Keratinocyte (primary cell): Measurements from ENCODE around the gene ERC2. TPM values are rescaled to one million over a fixed set of nuclear protein-coding genes. Genes with fewer than 3 reads are reported as not detected.

Source experiments
- DNase-seq: peaks from one replicate; pipeline ENCODE4 v3.0.0-alpha.2; 2011; ENCODE audit warnings: low read depth, missing footprints, low spot score
- FAIRE-seq: peaks from 2 replicates; lab custom pipeline; 2011; peaks lifted over from hg19 to GRCh38; lab: Jason Lieb, UNC
- H2AFZ ChIP-seq: 2 replicates; pipeline ENCODE4 v1.6.0; 2012; ENCODE audit warnings: low read length, control low read depth, inconsistent platforms; ENCODE audit not compliant: control insufficient read depth
- H3K27ac ChIP-seq: 2 replicates; pipeline ENCODE4 v1.5.1; 2011; ENCODE audit warnings: low read length; ENCODE audit not compliant: control insufficient read depth, insufficient read depth
- H3K27me3 ChIP-seq: 3 replicates; pipeline ENCODE4 v1.6.0; 2011; ENCODE audit warnings: low read length; ENCODE audit not compliant: control insufficient read depth, insufficient read depth; ENCODE audit errors: extremely low read depth
- H3K36me3 ChIP-seq, 2 experiments: 2 replicates in 1 of 2; 3 replicates in 1 of 2; pipeline ENCODE4 v1.5.1; 2011; ENCODE audit warnings: low read length in 2 of 2, mild to moderate bottlenecking in 1 of 2; ENCODE audit not compliant: control insufficient read depth in 2 of 2, insufficient read depth in 2 of 2; ENCODE audit errors: extremely low read depth in 1 of 2
- H3K4me1 ChIP-seq: 3 replicates; pipeline ENCODE4 v1.5.1; 2011; ENCODE audit warnings: low read length; ENCODE audit not compliant: control insufficient read depth, insufficient read depth; ENCODE audit errors: extremely low read depth
- H3K4me2 ChIP-seq: 3 replicates; pipeline ENCODE4 v1.6.0; 2011; ENCODE audit warnings: low read depth, low read length; ENCODE audit not compliant: control insufficient read depth, insufficient read depth; ENCODE audit errors: extremely low read depth
- H3K4me3 ChIP-seq, 3 experiments: fragments of 200-600 bp in 1 of 3; sonication (generic) in 1 of 3; 2 replicates in 2 of 3; 3 replicates in 1 of 3; pipeline ENCODE4 v1.5.1; 2011 to 2016; ENCODE audit warnings: low read length in 3 of 3, mild to moderate bottlenecking in 3 of 3, control low read depth in 2 of 3, inconsistent platforms in 1 of 3, low read depth in 1 of 3, mixed read lengths in 1 of 3, mixed run types in 1 of 3, moderate library complexity in 1 of 3; ENCODE audit not compliant: control insufficient read depth in 2 of 3, insufficient read depth in 2 of 3; ENCODE audit errors: extremely low read depth in 1 of 3
- H3K79me2 ChIP-seq: 2 replicates; pipeline ENCODE4 v1.6.0; 2012; ENCODE audit warnings: low read length; ENCODE audit not compliant: control insufficient read depth, insufficient read depth
- H3K9ac ChIP-seq: 3 replicates; pipeline ENCODE4 v1.6.0; 2011; ENCODE audit warnings: low read length; ENCODE audit not compliant: control insufficient read depth, insufficient read depth; ENCODE audit errors: extremely low read depth
- H3K9me1 ChIP-seq: 3 replicates; pipeline ENCODE4 v1.6.0; 2011; ENCODE audit warnings: low read length; ENCODE audit not compliant: control insufficient read depth, insufficient read depth; ENCODE audit errors: extremely low read depth
- H3K9me3 ChIP-seq: 2 replicates; pipeline ENCODE4 v1.5.1; 2012; ENCODE audit warnings: low read depth, low read length; ENCODE audit not compliant: control insufficient read depth
- H4K20me1 ChIP-seq: 3 replicates; pipeline ENCODE4 v1.6.0; 2011; ENCODE audit warnings: low read length; ENCODE audit not compliant: control insufficient read depth, insufficient read depth; ENCODE audit errors: extremely low read depth
- CTCF ChIP-seq, 3 experiments: IDR thresholded peaks in 1 of 3; conservative IDR thresholded peaks in 1 of 3; optimal IDR thresholded peaks in 1 of 3; 2 replicates in 2 of 3; 3 replicates in 1 of 3; pipeline versions ENCODE3 to v1.5.1; 2011; ENCODE audit warnings: low read length in 3 of 3, mild to moderate bottlenecking in 3 of 3, moderate library complexity in 2 of 3, control low read depth in 1 of 3, inconsistent platforms in 1 of 3; ENCODE audit not compliant: insufficient read depth in 2 of 3; ENCODE audit errors: extremely low read depth in 1 of 3
- EZH2 ChIP-seq: IDR thresholded peaks from one replicate; pipeline ENCODE4 v1.6.1; 2012; ENCODE audit warnings: inconsistent platforms, mild to moderate bottlenecking, low read length, moderate library complexity
- dilution Hi-C: fragments of 300-500 bp; cut with MboI; formaldehyde crosslinking; loops from one replicate; pipeline ENCODE4 v1.7.0; 2020; ENCODE audit warnings: low sequenced_read_pairs; ENCODE audit not compliant: extremely low pct_ligation_motif_present
- polyA plus RNA-seq, 5 experiments: library from polyadenylated mRNA; depleted of rRNA in 3 of 5; stranded (reverse) in 3 of 5; stranded (forward) in 1 of 5; unstranded in 1 of 5; fragments of >200 nt; gene quantifications; 1 replicate in 1 of 5; 2 replicates in 3 of 5; 3 replicates in 1 of 5; pipeline versions ENCODE4 v1.2.1 to v1.2.3, GENCODE V29; 2011 to 2012; ENCODE audit warnings: missing spikeins in 2 of 5, low read depth in 1 of 5, low replicate concordance in 1 of 5

Gene ERC2
- polyA plus RNA-seq, 1 donor (not counting 4 experiments of a cell fraction or from before 2014, with no cell fraction given): 0.08 TPM

DNA sequence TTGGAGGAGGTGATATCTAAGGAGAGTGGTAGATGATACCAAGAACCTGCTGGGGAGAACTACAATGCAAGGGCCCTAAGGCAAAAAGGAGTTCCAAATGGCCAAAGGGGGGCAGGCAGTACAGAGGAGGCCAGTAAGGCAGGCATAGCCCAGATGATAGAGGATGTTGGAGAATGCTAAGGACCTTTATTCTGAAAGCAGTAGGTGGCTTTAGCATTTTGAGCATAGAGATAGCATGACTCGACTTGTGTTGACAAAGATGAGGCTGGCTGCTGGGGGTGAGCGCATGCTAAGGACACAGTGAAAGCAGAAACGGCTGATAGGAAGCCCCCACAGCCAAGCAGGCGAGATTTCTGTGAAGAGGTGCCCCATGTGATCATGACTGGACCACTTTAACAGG is 419.3 kb downstream of the ERC2 start:
- FAIRE-seq: no peak
- dilution Hi-C loops: no loop called here
- Histone ChIP-seq H4K20me1 (no peaks in the 10 kb centered on the region), H3K4me3 (no peak overlapping the region), H3K9ac (no peak overlapping the region), H3K9me1 (no peaks in the 10 kb centered on the region), H3K4me1 (no peaks in the 10 kb centered on the region), H3K79me2 (no peaks in the 10 kb centered on the region), H2AFZ (no peak overlapping the region), H3K27me3 (no peaks in the 10 kb centered on the region), H3K27ac (no peak overlapping the region), H3K4me2 (no peak overlapping the region), H3K9me3 (no peaks in the 10 kb centered on the region), H3K36me3 (no peaks in the 10 kb centered on the region)
- TF ChIP-seq CTCF (optimal IDR thresholded peaks at IDR 0.05 in 1 of 3, IDR thresholded peaks at IDR 0.05 in 1 of 3, conservative IDR thresholded peaks at IDR 0.05 in 1 of 3; ENCODE audit: extremely low read depth in 1 of 3, insufficient read depth in 2 of 3, low read length in 3 of 3) (no peak), EZH2 (no peak)
- no peak for DNase-seq

DNA sequence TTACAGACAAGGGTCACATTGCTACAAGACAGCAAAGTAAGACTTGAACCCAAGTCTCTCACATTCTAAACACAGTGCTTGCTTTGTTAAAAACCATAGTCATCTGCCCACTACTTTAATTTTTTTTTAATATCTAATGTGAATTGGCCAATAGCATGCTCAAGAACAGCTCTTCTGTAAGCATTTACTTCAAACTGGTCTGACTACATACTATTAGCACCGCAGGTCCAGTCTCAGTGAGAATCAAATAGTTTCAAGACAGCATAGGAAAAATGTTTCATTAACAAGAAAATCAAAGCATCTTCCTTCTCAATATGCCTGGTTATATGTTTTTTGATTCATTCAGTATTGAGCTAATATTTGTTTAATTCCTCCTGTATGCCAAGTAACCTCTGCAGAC is 419.9 kb downstream of the ERC2 start:
- Histone ChIP-seq H3K4me1 (no peaks in the 10 kb centered on the region), H3K27ac (no peak overlapping the region), H4K20me1 (no peaks in the 10 kb centered on the region), H3K36me3 (no peaks in the 10 kb centered on the region), H3K9me3 (no peaks in the 10 kb centered on the region), H3K9ac (no peak overlapping the region), H3K9me1 (no peaks in the 10 kb centered on the region), H2AFZ (no peak overlapping the region), H3K4me3 (no peak overlapping the region), H3K27me3 (no peaks in the 10 kb centered on the region), H3K79me2 (no peaks in the 10 kb centered on the region), H3K4me2 (no peak overlapping the region)
- TF ChIP-seq CTCF (optimal IDR thresholded peaks at IDR 0.05 in 1 of 3, IDR thresholded peaks at IDR 0.05 in 1 of 3, conservative IDR thresholded peaks at IDR 0.05 in 1 of 3; ENCODE audit: extremely low read depth in 1 of 3, insufficient read depth in 2 of 3, low read length in 3 of 3) (no peak), EZH2 (no peak)
- no peak for DNase-seq
- no peak for FAIRE-seq
- dilution Hi-C loops: no loop called here
